HG03521 (cell line): ENCODE data around the gene RALGAPA2.

Source experiments
- ATAC-seq: cut with Tn5 transposase; IDR thresholded peaks from one replicate; pipeline ENCODE4 v1.9.1; 2021; ENCODE audit warnings: mild to moderate bottlenecking, moderate library complexity; ENCODE audit not compliant: unreplicated experiment

The RALGAPA2 gene

GRCh38 chr20:20390393-20390792 lies 322.1 kb downstream of the RALGAPA2 start:
- no peak for ATAC-seq

GRCh38 chr20:20386192-20386591 lies 326.3 kb downstream of the RALGAPA2 start:
- ATAC-seq: no peak

- no peak for ATAC-seq
Measured at GRCh38 chr20:20375862-20376261, 336.6 kb downstream of the RALGAPA2 start.

DNA sequence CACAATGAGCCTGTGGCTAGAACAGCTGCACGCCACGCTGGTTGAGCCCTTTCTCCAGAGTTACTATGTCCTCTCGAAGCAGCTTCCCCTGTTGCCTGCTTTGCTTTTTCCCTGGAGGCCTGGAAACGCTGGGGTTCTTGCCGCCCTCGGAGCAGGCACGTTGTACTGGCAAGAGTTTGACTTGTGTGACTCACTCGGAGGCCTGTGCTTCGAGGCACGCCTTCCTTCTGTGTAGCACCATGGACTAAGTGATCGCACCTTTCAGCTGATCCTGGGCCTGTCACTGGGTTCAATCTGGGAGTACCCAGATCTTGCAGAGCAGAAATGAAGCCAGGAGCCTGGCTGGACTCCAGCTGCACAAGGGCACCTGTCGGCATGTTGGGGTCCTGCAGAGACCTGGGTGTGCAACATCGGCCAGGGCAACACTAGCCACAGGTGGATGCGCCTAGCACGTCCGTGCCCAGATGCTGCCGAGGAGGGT lies 339.3 kb downstream of the RALGAPA2 start:
- ATAC-seq: no peak

GRCh38 chr20:20371681-20372080 lies 340.8 kb downstream of the RALGAPA2 start:
- no peak for ATAC-seq

DNA sequence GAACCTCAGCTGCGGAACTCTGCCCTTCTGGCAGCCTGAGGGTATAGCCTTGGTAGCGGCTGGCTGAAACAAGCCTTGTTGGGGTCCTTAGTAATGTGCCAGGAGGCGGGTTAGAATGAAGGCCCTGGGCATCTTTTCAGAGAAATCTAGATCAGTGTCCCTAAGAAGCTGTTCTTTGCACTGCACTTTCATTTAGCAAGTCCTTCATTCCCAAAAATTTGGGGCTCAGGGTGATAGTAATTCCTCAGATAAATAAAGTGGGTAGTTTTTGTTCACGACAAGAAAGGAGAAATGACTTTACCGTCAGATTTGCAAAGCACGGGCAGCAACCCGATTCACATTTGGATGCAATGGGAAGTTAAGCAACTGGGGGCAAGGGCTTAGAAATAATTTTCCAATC lies 341.4 kb downstream of the RALGAPA2 start:
- ATAC-seq: no peak

DNA sequence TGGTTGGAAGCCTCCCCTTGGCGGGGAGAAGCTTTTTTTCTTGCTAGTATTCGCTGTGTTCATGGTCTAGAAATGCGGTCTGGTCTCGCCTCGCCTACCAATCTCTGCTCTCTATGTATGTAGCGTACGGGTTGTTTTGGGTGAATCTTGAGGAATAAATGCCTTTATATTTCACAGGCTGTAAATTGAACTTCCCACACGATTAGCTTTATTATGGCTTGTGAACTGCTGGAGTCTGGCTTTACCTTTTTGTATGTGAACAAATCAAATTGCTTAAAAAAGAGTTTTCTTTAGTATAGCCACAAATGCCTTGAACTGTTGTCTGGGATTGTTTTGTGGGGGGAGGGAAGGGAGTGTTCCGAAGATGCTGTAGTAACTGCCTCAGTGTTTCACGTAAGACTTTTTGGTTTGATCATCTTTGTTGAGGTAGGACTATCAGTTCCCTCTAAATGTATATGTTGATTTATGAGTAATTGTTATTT lies 342.3 kb downstream of the RALGAPA2 start:
- no peak for ATAC-seq

DNA sequence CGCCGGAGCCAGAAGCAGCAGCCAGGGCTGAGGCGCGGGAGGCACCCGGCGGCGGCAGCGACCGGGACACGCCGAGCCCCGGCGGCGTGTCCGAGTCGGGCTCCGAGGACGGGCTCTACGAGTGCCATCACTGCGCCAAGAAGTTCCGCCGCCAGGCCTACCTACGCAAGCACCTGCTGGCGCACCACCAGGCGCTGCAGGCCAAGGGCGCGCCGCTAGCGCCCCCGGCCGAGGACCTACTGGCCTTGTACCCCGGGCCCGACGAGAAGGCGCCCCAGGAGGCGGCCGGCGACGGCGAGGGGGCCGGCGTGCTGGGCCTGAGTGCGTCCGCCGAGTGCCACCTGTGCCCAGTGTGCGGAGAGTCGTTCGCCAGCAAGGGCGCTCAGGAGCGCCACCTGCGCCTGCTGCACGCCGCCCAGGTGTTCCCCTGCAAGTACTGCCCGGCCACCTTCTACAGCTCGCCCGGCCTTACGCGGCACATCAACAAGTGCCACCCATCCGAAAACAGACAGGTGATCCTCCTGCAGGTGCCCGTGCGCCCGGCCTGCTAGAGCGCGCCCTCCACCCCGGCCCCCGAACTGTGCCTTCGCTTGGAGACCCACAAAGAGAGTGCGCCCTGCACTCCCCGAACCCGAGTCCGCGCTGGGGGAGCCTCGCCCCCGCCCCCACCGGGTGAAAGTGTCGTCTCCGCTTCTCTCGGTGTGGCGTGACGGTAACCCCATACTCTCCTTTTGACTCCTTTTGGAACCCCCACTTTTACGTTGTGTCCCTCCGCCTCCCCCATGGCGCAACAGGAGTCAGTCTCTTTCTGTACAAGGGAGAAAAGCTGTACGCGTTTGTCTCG lies 343.0 kb downstream of the RALGAPA2 start:
- ATAC-seq: no peak

GRCh38 chr20:20368418-20369249 lies 343.8 kb downstream of the RALGAPA2 start:
- no peak for ATAC-seq

DNA sequence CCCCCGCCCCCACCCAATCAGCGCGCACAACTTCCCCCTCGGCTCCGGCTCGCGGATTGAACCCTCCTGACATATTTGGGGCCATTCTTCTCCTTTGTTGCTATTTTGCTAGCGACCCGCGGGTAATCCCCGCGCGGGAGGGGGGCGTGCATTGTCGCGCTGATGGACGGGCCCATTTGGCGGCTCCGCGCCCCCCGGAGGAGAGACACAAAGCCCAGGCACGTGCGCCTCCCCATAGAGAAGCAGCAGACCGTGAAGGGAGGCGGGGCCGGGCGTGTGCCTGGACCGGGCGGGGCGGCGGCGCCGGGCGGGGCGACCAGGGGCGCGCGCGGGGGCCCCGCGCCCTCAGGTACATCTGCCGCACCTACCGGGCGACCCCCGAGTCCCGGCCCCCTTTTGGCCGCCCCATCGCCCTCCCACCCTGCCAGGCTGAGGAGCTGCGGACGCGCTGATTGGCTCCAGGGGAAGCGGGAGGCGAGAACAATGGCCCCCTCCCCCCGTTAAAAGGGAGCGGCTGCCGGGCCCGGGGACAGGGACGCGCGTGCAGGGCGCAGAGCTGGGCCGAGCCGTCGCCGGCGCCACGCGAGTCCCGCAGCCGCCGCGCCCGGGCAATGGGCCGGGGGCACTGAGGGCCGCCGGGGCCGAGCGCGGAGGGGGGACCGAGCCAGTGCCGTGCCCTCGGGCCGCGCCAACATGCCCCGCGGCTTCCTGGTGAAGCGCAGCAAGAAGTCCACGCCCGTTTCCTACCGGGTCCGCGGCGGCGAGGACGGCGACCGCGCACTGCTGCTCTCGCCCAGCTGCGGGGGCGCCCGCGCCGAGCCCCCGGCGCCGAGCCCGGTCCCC lies 344.6 kb downstream of the RALGAPA2 start, which contains the start of gene INSM1:
Gene INSM1, plus strand, starts transcription at position 530 of the 843 bp plus-strand sequence. Its CDS starts 164 bp downstream, at position 694.
- no peak for ATAC-seq

DNA sequence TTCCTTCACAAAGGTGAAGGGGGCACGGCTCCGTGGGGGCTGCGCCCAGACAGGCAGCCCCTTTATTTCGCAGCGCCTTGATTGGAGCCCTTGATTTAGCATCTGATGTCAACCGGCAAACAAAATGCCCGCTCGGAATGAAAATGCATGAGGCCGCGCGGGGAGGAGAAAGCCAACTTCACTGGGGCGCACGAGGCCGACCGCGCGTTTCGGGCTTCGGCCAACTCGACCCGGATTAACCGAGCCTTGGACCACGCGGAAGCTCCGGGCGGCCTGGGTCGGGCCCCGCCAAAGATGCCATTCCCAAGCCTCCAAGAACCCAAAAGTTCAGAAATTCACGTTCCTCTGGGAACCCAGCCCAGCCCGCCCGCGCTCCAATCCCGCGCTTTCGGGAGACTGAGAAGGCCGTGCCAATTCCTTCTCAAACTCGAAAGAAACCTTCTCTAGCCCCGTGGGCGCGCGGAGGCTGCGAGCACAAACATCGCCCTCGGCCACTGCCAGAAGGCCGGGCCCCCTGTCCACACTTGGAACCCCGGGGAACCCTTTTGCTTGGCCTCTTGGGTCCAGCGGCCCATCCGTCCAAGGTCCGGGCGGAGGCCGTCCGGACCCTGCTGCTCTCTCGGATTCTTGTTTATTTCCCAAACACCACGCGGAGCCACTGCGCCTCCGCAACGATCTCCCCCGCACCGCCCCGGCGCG lies 345.4 kb downstream of the RALGAPA2 start:
- ATAC-seq: no peak

DNA sequence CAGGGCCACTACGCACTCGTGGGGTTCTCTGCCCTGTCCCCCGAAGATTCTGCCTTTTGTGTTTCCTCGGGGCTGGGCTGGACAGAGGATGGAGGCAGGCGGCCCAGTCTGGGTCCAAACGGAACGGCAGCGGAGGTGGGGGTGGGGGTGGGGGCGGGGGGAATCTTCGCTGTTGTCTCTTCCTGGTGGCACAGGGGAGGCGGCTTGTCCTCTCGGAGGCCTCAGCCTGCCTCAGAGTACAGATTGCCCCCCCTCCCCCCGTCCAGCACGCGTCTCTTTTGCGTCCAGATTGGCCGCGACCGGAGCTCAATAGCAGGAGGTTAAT lies 345.9 kb downstream of the RALGAPA2 start:
- ATAC-seq: no peak

DNA sequence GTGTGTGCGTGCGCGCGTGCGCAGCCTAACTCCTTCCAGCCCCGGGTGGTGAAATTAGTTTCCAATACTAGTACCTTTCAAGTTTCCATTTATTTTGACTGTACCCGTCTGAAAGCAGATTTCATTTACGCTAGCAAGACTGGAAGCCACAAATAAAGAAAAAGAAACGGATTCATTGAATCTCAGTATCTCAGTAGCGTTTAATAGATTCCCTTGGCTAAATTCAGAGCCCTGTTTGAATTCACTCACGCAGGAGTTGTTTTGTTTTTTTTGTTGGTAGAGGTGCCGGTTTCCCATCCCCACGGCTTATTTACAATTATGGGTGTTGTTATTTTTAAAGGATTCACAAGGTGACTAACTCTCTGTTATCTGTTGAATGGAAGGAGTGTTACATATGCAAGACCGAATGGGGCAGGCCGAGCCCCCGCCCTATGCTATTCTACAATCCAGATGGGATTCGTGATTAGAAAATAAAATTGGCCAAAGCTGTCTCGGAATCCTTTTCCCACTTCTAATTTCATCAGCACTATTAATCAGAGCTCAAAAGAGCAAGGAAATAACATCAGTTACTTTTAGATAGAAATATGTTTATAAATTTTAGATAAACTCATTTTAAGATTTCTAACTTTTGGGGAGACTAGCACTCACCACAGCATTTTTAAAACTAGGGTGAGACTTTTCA lies 346.8 kb downstream of the RALGAPA2 start:
- ATAC-seq: no peak

- ATAC-seq: no peak
Measured at GRCh38 chr20:20364593-20365479, 347.6 kb downstream of the RALGAPA2 start.

- no peak for ATAC-seq
Measured at GRCh38 chr20:20363799-20364592, 348.4 kb downstream of the RALGAPA2 start.

- no peak for ATAC-seq
Measured at GRCh38 chr20:20363434-20363798, 349.0 kb downstream of the RALGAPA2 start.

GRCh38 chr20:20362774-20363433 lies 349.5 kb downstream of the RALGAPA2 start:
- ATAC-seq: no peak
